ENCODE results near the gene FGG. TPM values are rescaled to one million over a fixed set of nuclear protein-coding genes. Genes with fewer than 3 reads are reported as not detected.
A peak's percentile ranks its signal among the peaks of the same experiment; 100 is the strongest.

FGG gene
- total RNA-seq, 1 donor from 2014 or later, result 7.4 TPM

DNA sequence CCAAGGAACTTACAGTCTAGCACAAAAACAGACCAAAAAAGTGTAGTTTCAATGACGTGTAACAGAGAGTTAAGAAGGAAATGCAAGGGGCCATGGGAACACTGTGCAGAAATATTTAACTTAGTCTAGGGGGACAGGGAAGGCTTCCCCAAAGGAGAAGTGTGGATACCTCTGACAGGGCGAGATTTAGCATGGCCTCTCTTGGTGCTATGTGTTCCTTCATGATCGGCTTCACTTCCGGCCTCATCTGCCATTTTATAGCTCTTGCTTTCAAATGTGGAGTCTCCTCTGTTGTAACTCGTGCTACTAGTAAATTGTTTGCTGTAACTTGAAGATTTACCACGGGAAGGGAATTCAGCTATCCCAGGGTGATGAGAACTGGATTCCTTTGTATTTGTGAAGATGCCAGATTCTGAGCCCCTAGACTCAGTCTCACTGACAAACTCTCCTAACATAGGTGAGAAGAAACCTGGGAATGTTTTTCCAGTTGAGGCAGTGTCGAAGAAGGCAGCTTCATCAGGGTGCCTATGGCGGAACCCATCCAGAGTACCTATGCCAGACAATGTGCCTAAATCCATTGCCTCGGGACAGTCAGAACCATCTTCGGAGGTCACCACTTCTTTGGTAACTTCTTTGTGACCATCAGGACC is 27.0 kb downstream of the FGG start:
- Mint-ChIP-seq H3K27ac (no peak overlapping the region), H3K9me3 (ENCODE audit: low read depth) (peaks cover 25% of the 10 kb centered on the region), H3K4me3 (ENCODE audit: low read depth) (no peak overlapping the region), H3K4me1 (ENCODE audit: low read depth) (peaks cover 17% of the 10 kb centered on the region), H3K36me3 (ENCODE audit: insufficient read depth) (peaks cover 31% of the 10 kb centered on the region), H3K27me3 (no peaks in the 10 kb centered on the region)
- no peak for DNase-seq (ENCODE audit: low spot score, unreplicated experiment)
- TF ChIP-seq, protein P1, sequence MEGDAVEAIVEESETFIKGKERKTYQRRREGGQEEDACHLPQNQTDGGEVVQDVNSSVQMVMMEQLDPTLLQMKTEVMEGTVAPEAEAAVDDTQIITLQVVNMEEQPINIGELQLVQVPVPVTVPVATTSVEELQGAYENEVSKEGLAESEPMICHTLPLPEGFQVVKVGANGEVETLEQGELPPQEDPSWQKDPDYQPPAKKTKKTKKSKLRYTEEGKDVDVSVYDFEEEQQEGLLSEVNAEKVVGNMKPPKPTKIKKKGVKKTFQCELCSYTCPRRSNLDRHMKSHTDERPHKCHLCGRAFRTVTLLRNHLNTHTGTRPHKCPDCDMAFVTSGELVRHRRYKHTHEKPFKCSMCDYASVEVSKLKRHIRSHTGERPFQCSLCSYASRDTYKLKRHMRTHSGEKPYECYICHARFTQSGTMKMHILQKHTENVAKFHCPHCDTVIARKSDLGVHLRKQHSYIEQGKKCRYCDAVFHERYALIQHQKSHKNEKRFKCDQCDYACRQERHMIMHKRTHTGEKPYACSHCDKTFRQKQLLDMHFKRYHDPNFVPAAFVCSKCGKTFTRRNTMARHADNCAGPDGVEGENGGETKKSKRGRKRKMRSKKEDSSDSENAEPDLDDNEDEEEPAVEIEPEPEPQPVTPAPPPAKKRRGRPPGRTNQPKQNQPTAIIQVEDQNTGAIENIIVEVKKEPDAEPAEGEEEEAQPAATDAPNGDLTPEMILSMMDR (IDR thresholded peaks at IDR 0.05; ENCODE audit: unreplicated experiment), result no peak

GRCh38 chr4:154584259-154584658 is 28.2 kb downstream of the FGG start:
- H3K27me3 Mint-ChIP-seq, result no peaks in the 10 kb centered on the region
- peaks cover 31% of the 10 kb centered on the region for H3K36me3 Mint-ChIP-seq (ENCODE audit: insufficient read depth)
- H3K4me3 Mint-ChIP-seq (ENCODE audit: low read depth), result no peak overlapping the region
- TF ChIP-seq, protein P1 (IDR thresholded peaks at IDR 0.05; ENCODE audit: unreplicated experiment), result no peak
- H3K4me1 Mint-ChIP-seq (ENCODE audit: low read depth), result peaks cover 6% of the 10 kb centered on the region
- no peak for DNase-seq (ENCODE audit: low spot score, unreplicated experiment)
- peaks cover 25% of the 10 kb centered on the region for H3K9me3 Mint-ChIP-seq (ENCODE audit: low read depth)
- H3K27ac Mint-ChIP-seq, result no peak overlapping the region

- peaks cover 31% of the 10 kb centered on the region for H3K36me3 Mint-ChIP-seq (ENCODE audit: insufficient read depth)
- H3K27me3 Mint-ChIP-seq, result no peaks in the 10 kb centered on the region
- no peak for DNase-seq (ENCODE audit: low spot score, unreplicated experiment)
- H3K4me3 Mint-ChIP-seq (ENCODE audit: low read depth), result no peak overlapping the region
- H3K27ac Mint-ChIP-seq, result peak overlapping the region; percentile 62
- peaks cover 1% of the 10 kb centered on the region for H3K4me1 Mint-ChIP-seq (ENCODE audit: low read depth)
- peaks cover 25% of the 10 kb centered on the region for H3K9me3 Mint-ChIP-seq (ENCODE audit: low read depth)
- TF ChIP-seq, protein P1 (IDR thresholded peaks at IDR 0.05; ENCODE audit: unreplicated experiment), result no peak
These were observed 28.8 kb downstream of the FGG start for GRCh38 chr4:154583677-154584076.

DNA sequence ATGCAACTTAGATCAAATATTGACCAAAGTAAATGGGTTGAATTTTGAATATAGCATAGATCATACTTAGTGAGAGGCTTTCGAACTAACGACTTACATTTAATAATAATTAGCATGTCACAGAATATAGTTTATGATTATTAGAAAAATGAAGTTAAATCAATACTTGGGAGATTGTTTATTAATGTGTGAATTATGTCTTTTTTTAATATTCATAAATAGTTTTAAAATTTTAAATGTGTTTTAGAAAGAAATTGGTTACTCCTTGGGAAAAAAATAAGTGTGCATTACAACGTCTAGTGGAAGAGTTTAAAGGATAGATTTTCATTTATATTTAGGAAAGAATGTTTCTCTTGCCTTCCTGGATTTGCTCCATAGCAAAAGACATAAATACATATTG is 29.2 kb downstream of the FGG start:
- Mint-ChIP-seq H3K27ac (no peak overlapping the region), H3K4me1 (ENCODE audit: low read depth) (peaks cover 1% of the 10 kb centered on the region), H3K9me3 (ENCODE audit: low read depth) (peaks cover 25% of the 10 kb centered on the region), H3K4me3 (ENCODE audit: low read depth) (no peak overlapping the region), H3K27me3 (no peaks in the 10 kb centered on the region), H3K36me3 (ENCODE audit: insufficient read depth) (peaks cover 30% of the 10 kb centered on the region)
- DNase-seq (ENCODE audit: low spot score, unreplicated experiment), result no peak
- TF ChIP-seq, protein P1 (IDR thresholded peaks at IDR 0.05; ENCODE audit: unreplicated experiment), result no peak

DNA sequence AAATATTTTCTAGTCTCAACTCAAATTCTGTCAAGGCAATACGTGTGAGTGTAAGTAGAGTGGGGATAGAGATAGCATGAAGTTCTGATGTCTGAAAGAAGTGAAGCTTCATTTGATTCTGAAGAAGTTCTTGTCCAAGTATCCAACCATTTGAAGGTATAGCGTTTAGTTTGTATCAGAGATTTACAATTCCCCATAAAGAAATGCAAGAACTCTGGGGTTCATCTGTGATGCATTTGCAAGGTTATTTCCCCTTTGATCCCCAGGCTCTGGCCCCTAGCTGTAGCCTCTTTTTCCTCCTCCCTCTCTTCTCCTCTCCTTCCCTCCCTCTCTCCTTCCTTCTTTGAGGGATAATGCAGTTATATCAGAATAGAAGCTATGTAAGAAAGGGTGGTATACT is 29.7 kb downstream of the FGG start:
- H3K4me1 Mint-ChIP-seq (ENCODE audit: low read depth), result peaks cover 1% of the 10 kb centered on the region
- no peak overlapping the region for H3K4me3 Mint-ChIP-seq (ENCODE audit: low read depth)
- TF ChIP-seq, protein P1 (IDR thresholded peaks at IDR 0.05; ENCODE audit: unreplicated experiment), result no peak
- DNase-seq (ENCODE audit: low spot score, unreplicated experiment), result no peak
- H3K9me3 Mint-ChIP-seq (ENCODE audit: low read depth), result peaks cover 25% of the 10 kb centered on the region
- peaks cover 30% of the 10 kb centered on the region for H3K36me3 Mint-ChIP-seq (ENCODE audit: insufficient read depth)
- H3K27ac Mint-ChIP-seq, result no peak overlapping the region
- H3K27me3 Mint-ChIP-seq, result no peaks in the 10 kb centered on the region
